Mammary epithelial cell (primary cell): ENCODE results near the gene SCIN.

Source experiments
- CTCF ChIP-seq, 2 donors: IDR thresholded peaks in 1 of 2; conservative IDR thresholded peaks in 1 of 2; 2 replicates each; pipeline ENCODE4 v1.5.1; 2011 to 2012; ENCODE audit warnings: inconsistent platforms in 2 of 2, low read length in 2 of 2, mild to moderate bottlenecking in 2 of 2, control low read depth in 1 of 2, low read depth in 1 of 2; ENCODE audit not compliant: insufficient read depth in 1 of 2; ENCODE audit errors: extremely low read depth in 1 of 2
- EZH2 ChIP-seq: IDR thresholded peaks from 2 replicates; pipeline ENCODE4 v1.6.1; 2012; ENCODE audit warnings: low read length, inconsistent platforms, borderline replicate concordance

- TF ChIP-seq EZH2 (no peak), CTCF (conservative IDR thresholded peaks at IDR 0.05 in 1 of 2, IDR thresholded peaks at IDR 0.05 in 1 of 2; ENCODE audit: extremely low read depth in 1 of 2, insufficient read depth in 1 of 2, low read depth in 1 of 2, low read length in 2 of 2) (no peak)
Observed at GRCh38 chr7:12582362-12582761, 11.8 kb downstream of the SCIN start.
